NB4 (cell line): ENCODE data around the gene LEFTY2.

ENCODE experiments used
- DNase-seq: peaks from one replicate; pipeline ENCODE4 v3.0.0; 2010; ENCODE audit warnings: low read depth
- H3K4me3 ChIP-seq: one replicate; pipeline ENCODE4 v1.5.1; 2011; ENCODE audit warnings: mild to moderate bottlenecking, low read depth, low read length, moderate library complexity
- CTCF ChIP-seq: IDR thresholded peaks from one replicate; pipeline ENCODE4 v1.5.1; 2012; ENCODE audit warnings: low read depth, low read length
- MAX ChIP-seq: IDR thresholded peaks from 2 replicates; pipeline ENCODE4 v1.6.1; 2011; ENCODE audit warnings: low read depth, low read length
- MYC ChIP-seq: IDR thresholded peaks from 2 replicates; pipeline ENCODE4 v1.6.1; 2011; ENCODE audit warnings: low read depth, low read length
- POLR2A ChIP-seq: IDR thresholded peaks from 2 replicates; pipeline ENCODE4 v1.6.1; 2011; ENCODE audit warnings: mild to moderate bottlenecking; ENCODE audit not compliant: insufficient read length; ENCODE audit errors: extremely low read depth

The LEFTY2 gene

GRCh38 chr1:225954753-225955152 lies 13.7 kb upstream of the LEFTY2 start:
- TF ChIP-seq POLR2A (no peak), MAX (no peak), MYC (no peak), CTCF (no peak)
- no peak for DNase-seq
- no peak overlapping the region for H3K4me3 ChIP-seq

GRCh38 chr1:225953315-225953714 lies 12.3 kb upstream of the LEFTY2 start:
- TF ChIP-seq POLR2A: no peak
- no peak for TF ChIP-seq MAX
- TF ChIP-seq MYC: no peak
- TF ChIP-seq CTCF: no peak
- DNase-seq: no peak
- no peak overlapping the region for H3K4me3 ChIP-seq

- no peak overlapping the region for H3K4me3 ChIP-seq
- DNase-seq: peak; percentile 18
- TF ChIP-seq MAX (no peak), MYC (no peak), CTCF (no peak), POLR2A (no peak)
These were observed 10.0 kb upstream of the LEFTY2 start for GRCh38 chr1:225950905-225951497.

- DNase-seq: no peak
- H3K4me3 ChIP-seq: no peak overlapping the region
- TF ChIP-seq MAX: no peak
- no peak for TF ChIP-seq CTCF
- no peak for TF ChIP-seq POLR2A
These were observed 8.0 kb upstream of the LEFTY2 start for GRCh38 chr1:225949041-225949440.

- DNase-seq: no peak
- TF ChIP-seq MAX (no peak), CTCF (no peak), POLR2A (no peak)
- H3K4me3 ChIP-seq: no peak overlapping the region
These were observed 5.8 kb upstream of the LEFTY2 start for GRCh38 chr1:225946803-225947202.
